WTC11 (cell line): ENCODE data around the gene KIF21B. TPM values are rescaled to one million over a fixed set of nuclear protein-coding genes. Genes with fewer than 3 reads are reported as not detected.

ENCODE experiments used
- ATAC-seq: fragments of 200-7000 bp; cut with Tn5 transposase; 2 replicates; pipeline ENCODE4 v1.10.0; 2021; ENCODE audit warnings: mild to moderate bottlenecking, moderate library complexity
- CTCF ChIA-PET: fragments of 300-600 bp; sonication (Branson Sonifier 250); formaldehyde crosslinking; loops from one replicate; lab custom pipeline; 2021; ENCODE audit warnings: antibody characterized with exemption; lab: Charles Lee
- POLR2A ChIA-PET: fragments of 350-600 bp; sonication (Branson Sonifier 250); formaldehyde crosslinking; loops from one replicate; lab custom pipeline; 2021; ENCODE audit warnings: antibody characterized with exemption; lab: Charles Lee
- DNase-seq: peaks from one replicate; pipeline ENCODE4 v3.0.0; 2021; ENCODE audit warnings: low spot score
- H3K27ac Mint-ChIP-seq: 2 replicates; pipeline ENCODE4 v1.8.0; 2021; ENCODE audit warnings: mixed read lengths
- H3K27me3 Mint-ChIP-seq: 2 replicates; pipeline ENCODE4 v1.8.0; 2021; ENCODE audit warnings: low read depth, mild to moderate bottlenecking, moderate library complexity, mixed read lengths
- H3K36me3 Mint-ChIP-seq: 2 replicates; pipeline ENCODE4 v1.8.0; 2021; ENCODE audit warnings: mixed read lengths
- H3K4me1 Mint-ChIP-seq: 2 replicates; pipeline ENCODE4 v1.8.0; 2022; ENCODE audit warnings: mixed read lengths
- H3K4me3 Mint-ChIP-seq: 2 replicates; pipeline ENCODE4 v1.8.0; 2021; ENCODE audit warnings: mild to moderate bottlenecking, moderate library complexity, mixed read lengths
- H3K9me3 Mint-ChIP-seq: 2 replicates; pipeline ENCODE4 v1.8.0; 2021; ENCODE audit warnings: mixed read lengths
- ETV6 ChIP-seq: sonication (generic); formaldehyde crosslinking; IDR thresholded peaks from 2 replicates; pipeline ENCODE4 v1.8.1; 2022; ENCODE audit warnings: mild to moderate bottlenecking, missing genetic modification reagents
- FOXJ3 ChIP-seq: sonication (generic); formaldehyde crosslinking; IDR thresholded peaks from 2 replicates; pipeline ENCODE4 v1.9.0; 2021; ENCODE audit warnings: missing genetic modification reagents, mild to moderate bottlenecking, borderline replicate concordance
- FOXP1 ChIP-seq: sonication (generic); formaldehyde crosslinking; IDR thresholded peaks from 2 replicates; pipeline ENCODE4 v1.8.0; 2022; ENCODE audit warnings: missing genetic modification reagents, mild to moderate bottlenecking, moderate library complexity, borderline replicate concordance
- MXD4 ChIP-seq: fragments of 250-450 bp; sonication (Bioruptor Pico); IDR thresholded peaks from 2 replicates; pipeline ENCODE4 v1.8.0; 2021; ENCODE audit warnings: mild to moderate bottlenecking, moderate library complexity, borderline replicate concordance
- MYBL2 ChIP-seq: sonication (generic); formaldehyde crosslinking; IDR thresholded peaks from 2 replicates; pipeline ENCODE4 v1.8.1; 2023; ENCODE audit warnings: mild to moderate bottlenecking, moderate library complexity, missing genetic modification reagents
- NFE2L1 ChIP-seq: sonication (generic); formaldehyde crosslinking; IDR thresholded peaks from 2 replicates; pipeline ENCODE4 v1.8.1; 2023; ENCODE audit warnings: missing genetic modification reagents
- NR3C1 ChIP-seq: sonication (generic); formaldehyde crosslinking; conservative IDR thresholded peaks from 2 replicates; pipeline ENCODE4 v1.8.1; 2023; ENCODE audit warnings: low read depth, mild to moderate bottlenecking, missing genetic modification reagents
- OVOL2 ChIP-seq: fragments of 250-450 bp; sonication (Bioruptor Pico); IDR thresholded peaks from 2 replicates; pipeline ENCODE4 v1.9.0; 2021; ENCODE audit warnings: mild to moderate bottlenecking, borderline replicate concordance
- PRRX2 ChIP-seq: fragments of 250-450 bp; sonication (Bioruptor Pico); IDR thresholded peaks from 2 replicates; pipeline ENCODE4 v1.8.0; 2021; ENCODE audit warnings: mild to moderate bottlenecking
- SOX15 ChIP-seq: fragments of 250-450 bp; sonication (Bioruptor Pico); IDR thresholded peaks from 2 replicates; pipeline ENCODE4 v1.9.0; 2021; ENCODE audit warnings: mild to moderate bottlenecking
- SP1 ChIP-seq: sonication (generic); formaldehyde crosslinking; conservative IDR thresholded peaks from 2 replicates; pipeline ENCODE4 v1.8.1; 2022; ENCODE audit warnings: missing genetic modification reagents
- STAT6 ChIP-seq: sonication (generic); formaldehyde crosslinking; conservative IDR thresholded peaks from 2 replicates; pipeline ENCODE4 v1.8.1; 2023; ENCODE audit warnings: mild to moderate bottlenecking, low read depth, missing genetic modification reagents, moderate library complexity
- TCF7 ChIP-seq: sonication (generic); formaldehyde crosslinking; IDR thresholded peaks from 2 replicates; pipeline ENCODE4 v1.8.0; 2022; ENCODE audit warnings: mild to moderate bottlenecking, low read depth, missing genetic modification reagents, moderate library complexity
- ZNF263 ChIP-seq: sonication (generic); formaldehyde crosslinking; IDR thresholded peaks from 2 replicates; pipeline ENCODE4 v1.8.1; 2022; ENCODE audit warnings: low read depth, mild to moderate bottlenecking, moderate library complexity, missing genetic modification reagents
- ZNF423 ChIP-seq: fragments of 250-450 bp; sonication (Bioruptor Pico); IDR thresholded peaks from 2 replicates; pipeline ENCODE4 v2.1.2; 2022; ENCODE audit warnings: mild to moderate bottlenecking, moderate library complexity
- ZSCAN18 ChIP-seq: fragments of 250-450 bp; sonication (Bioruptor Pico); IDR thresholded peaks from 2 replicates; pipeline ENCODE4 v2.1.2; 2022; ENCODE audit warnings: mild to moderate bottlenecking, moderate library complexity
- total RNA-seq: library from RNA; stranded (reverse); gene quantifications from 3 replicates; pipeline ENCODE4 v1.2.3, GENCODE V29; 2021
- TF ChIP-seq, protein P1 (sequence below): fragments of 250-450 bp; sonication (Bioruptor Pico); IDR thresholded peaks from 2 replicates; pipeline ENCODE4 v1.8.0; 2021; ENCODE audit warnings: mild to moderate bottlenecking
- TF ChIP-seq, protein P2 (sequence below): sonication (generic); formaldehyde crosslinking; IDR thresholded peaks from 2 replicates; pipeline ENCODE4 v1.8.1; 2022; ENCODE audit warnings: mild to moderate bottlenecking, missing genetic modification reagents, moderate library complexity, borderline replicate concordance
- TF ChIP-seq, protein P3 (sequence below): fragments of 250-450 bp; sonication (Bioruptor Pico); IDR thresholded peaks from 2 replicates; pipeline ENCODE4 v1.9.0; 2021; ENCODE audit warnings: mild to moderate bottlenecking

Gene KIF21B
- total RNA-seq, 1 experiment from 2014 or later, result 19.4 TPM

- Mint-ChIP-seq H3K36me3 (no peaks in the 10 kb centered on the region), H3K4me3 (no peak overlapping the region), H3K27me3 (peaks cover 7% of the 10 kb centered on the region), H3K4me1 (peaks cover 45% of the 10 kb centered on the region), H3K9me3 (no peaks in the 10 kb centered on the region), H3K27ac (no peak overlapping the region)
- ChIA-PET POLR2A (no interaction called here), CTCF (interaction anchor here (0.7 to 13.8 kb wide), 21 partner anchors 11 to 335 kb away, joined by 3 to 218 read pairs (median 4); partner anchors contain the start of genes GPR25 and INAVA)
- TF ChIP-seq OVOL2 (CRISPR knock-in tag), result no peak
- no peak for TF ChIP-seq MXD4 (CRISPR knock-in tag)
- TF ChIP-seq ZNF423 (CRISPR knock-in tag), result no peak
- TF ChIP-seq, protein P1, sequence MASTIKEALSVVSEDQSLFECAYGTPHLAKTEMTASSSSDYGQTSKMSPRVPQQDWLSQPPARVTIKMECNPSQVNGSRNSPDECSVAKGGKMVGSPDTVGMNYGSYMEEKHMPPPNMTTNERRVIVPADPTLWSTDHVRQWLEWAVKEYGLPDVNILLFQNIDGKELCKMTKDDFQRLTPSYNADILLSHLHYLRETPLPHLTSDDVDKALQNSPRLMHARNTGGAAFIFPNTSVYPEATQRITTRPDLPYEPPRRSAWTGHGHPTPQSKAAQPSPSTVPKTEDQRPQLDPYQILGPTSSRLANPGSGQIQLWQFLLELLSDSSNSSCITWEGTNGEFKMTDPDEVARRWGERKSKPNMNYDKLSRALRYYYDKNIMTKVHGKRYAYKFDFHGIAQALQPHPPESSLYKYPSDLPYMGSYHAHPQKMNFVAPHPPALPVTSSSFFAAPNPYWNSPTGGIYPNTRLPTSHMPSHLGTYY (CRISPR knock-in tag), result no peak
- TF ChIP-seq SP1, result no peak
- ATAC-seq, result no peak
- DNase-seq, result no peak
Measured at GRCh38 chr1:201026234-201026633, 2.7 kb upstream of the KIF21B start.

- no peaks in the 10 kb centered on the region for H3K36me3 Mint-ChIP-seq
- TF ChIP-seq MXD4 (CRISPR knock-in tag), result no peak
- TF ChIP-seq TCF7 (CRISPR knock-in tag), result no peak
- TF ChIP-seq, protein P2, sequence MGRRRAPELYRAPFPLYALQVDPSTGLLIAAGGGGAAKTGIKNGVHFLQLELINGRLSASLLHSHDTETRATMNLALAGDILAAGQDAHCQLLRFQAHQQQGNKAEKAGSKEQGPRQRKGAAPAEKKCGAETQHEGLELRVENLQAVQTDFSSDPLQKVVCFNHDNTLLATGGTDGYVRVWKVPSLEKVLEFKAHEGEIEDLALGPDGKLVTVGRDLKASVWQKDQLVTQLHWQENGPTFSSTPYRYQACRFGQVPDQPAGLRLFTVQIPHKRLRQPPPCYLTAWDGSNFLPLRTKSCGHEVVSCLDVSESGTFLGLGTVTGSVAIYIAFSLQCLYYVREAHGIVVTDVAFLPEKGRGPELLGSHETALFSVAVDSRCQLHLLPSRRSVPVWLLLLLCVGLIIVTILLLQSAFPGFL (CRISPR knock-in tag), result no peak
- TF ChIP-seq, all 79 proteins: peak for 0
- Mint-ChIP-seq H3K4me1 (peaks cover 50% of the 10 kb centered on the region), H3K27ac (no peak overlapping the region; the same call in 1 of the 2 replicates), H3K4me3 (peak overlapping the region; percentile 66; the same call in 1 of the 2 replicates), H3K27me3 (peaks cover 7% of the 10 kb centered on the region), H3K9me3 (no peaks in the 10 kb centered on the region)
- DNase-seq (peak; percentile 54), ATAC-seq (peak; percentile 15)
- POLR2A ChIA-PET, result no interaction called here
- CTCF ChIA-PET, result interaction anchor here (0.7 to 13.8 kb wide), 24 partner anchors 10 to 336 kb away, joined by 3 to 218 read pairs (median 4); partner anchors contain the start of gene GPR25
Measured at GRCh38 chr1:201025571-201026002, 2.1 kb upstream of the KIF21B start.

- DNase-seq, result no peak
- peaks cover 7% of the 10 kb centered on the region for H3K27me3 Mint-ChIP-seq
- H3K4me3 Mint-ChIP-seq, result peak overlapping the region; percentile 66
- H3K36me3 Mint-ChIP-seq, result no peaks in the 10 kb centered on the region
- H3K27ac Mint-ChIP-seq, result no peak overlapping the region
- ATAC-seq, result no peak
- CTCF ChIA-PET, result interaction anchor here (0.9 to 13.8 kb wide), 12 partner anchors 9 to 337 kb away, joined by 3 to 218 read pairs (median 18); no protein-coding TSS in a partner anchor
- H3K4me1 Mint-ChIP-seq, result peaks cover 60% of the 10 kb centered on the region
- POLR2A ChIA-PET, result interaction anchor here (0.8 to 0.9 kb wide), 2 partner anchors 10 to 18 kb away, joined by 3 to 4 read pairs; no protein-coding TSS in a partner anchor
- H3K9me3 Mint-ChIP-seq, result no peaks in the 10 kb centered on the region
- TF ChIP-seq ZSCAN18 (CRISPR knock-in tag) (no peak), ZNF263 (CRISPR knock-in tag) (peak; percentile 78)
Measured at GRCh38 chr1:201024625-201024998, 1.1 kb upstream of the KIF21B start.

DNA sequence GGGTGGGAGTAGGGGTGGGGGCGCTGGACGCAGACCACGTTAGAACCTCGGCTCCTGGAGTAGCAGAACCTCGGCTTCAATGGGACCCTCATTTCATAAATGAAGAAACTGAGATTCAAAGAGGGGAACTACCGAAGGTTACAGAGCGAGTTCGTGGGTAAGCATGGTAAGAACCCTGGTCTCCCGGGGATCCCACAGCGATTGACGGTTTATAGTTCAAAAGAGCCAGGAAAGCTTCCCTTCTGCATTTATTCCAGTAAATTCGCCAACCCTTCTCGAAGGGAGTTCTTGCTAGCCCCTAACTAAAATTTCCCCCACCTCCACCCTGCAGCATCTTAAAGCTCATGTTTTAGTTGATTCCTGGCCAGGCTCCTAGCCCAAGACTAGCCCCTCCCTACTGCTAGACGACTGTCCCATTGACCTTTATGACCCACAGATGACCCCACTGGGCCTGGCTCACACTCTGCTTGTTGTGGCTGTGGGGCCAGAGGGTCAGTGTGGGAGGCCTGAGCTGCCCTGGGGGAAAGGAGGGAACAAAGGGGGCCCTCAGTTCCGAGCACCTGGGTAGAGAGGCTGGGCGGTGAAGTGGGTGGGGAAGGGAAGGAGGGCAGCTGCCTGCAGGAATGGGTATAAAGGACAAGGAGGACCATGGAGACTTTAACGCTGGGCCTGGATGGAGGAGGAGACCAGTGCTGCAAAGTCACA, 558 bp upstream of the KIF21B start:
- DNase-seq (no peak), ATAC-seq (no peak)
- no peak overlapping the region for H3K27ac Mint-ChIP-seq
- H3K9me3 Mint-ChIP-seq, result no peaks in the 10 kb centered on the region
- H3K4me1 Mint-ChIP-seq, result peaks cover 65% of the 10 kb centered on the region
- peak overlapping the region; percentile 66 for H3K4me3 Mint-ChIP-seq
- ChIA-PET CTCF (interaction anchor here (0.8 to 13.8 kb wide), 9 partner anchors 8 to 133 kb away, joined by 3 to 218 read pairs (median 42); no protein-coding TSS in a partner anchor), POLR2A (interaction anchor here (0.9 kb wide), 1 partner anchor 10 kb away, joined by 3 read pairs; no protein-coding TSS in a partner anchor)
- peaks cover 7% of the 10 kb centered on the region for H3K27me3 Mint-ChIP-seq
- H3K36me3 Mint-ChIP-seq, result no peaks in the 10 kb centered on the region
- TF ChIP-seq, protein P3, sequence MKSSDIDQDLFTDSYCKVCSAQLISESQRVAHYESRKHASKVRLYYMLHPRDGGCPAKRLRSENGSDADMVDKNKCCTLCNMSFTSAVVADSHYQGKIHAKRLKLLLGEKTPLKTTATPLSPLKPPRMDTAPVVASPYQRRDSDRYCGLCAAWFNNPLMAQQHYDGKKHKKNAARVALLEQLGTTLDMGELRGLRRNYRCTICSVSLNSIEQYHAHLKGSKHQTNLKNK (CRISPR knock-in tag), result no peak
- TF ChIP-seq TCF7 (CRISPR knock-in tag) (no peak), STAT6 (CRISPR knock-in tag) (no peak), FOXJ3 (CRISPR knock-in tag) (no peak), FOXP1 (CRISPR knock-in tag) (no peak), SOX15 (no peak), NR3C1 (no peak), PRRX2 (CRISPR knock-in tag) (no peak), ETV6 (CRISPR knock-in tag) (no peak), MYBL2 (CRISPR knock-in tag) (no peak), NFE2L1 (CRISPR knock-in tag) (no peak)
